ENCODE data around the gene MMP3. TPM values are rescaled to one million over a fixed set of nuclear protein-coding genes. Genes with fewer than 3 reads are reported as not detected.

MMP3 gene
- total RNA-seq, 1 donor from 2014 or later: not detected

- intact Hi-C loops (cut with micrococcal nuclease): no loop called here
These were observed 50.8 kb downstream of the MMP3 start for GRCh38 chr11:102792604-102793003.

GRCh38 chr11:102791271-102792036, 52.0 kb downstream of the MMP3 start:
- intact Hi-C loops (cut with micrococcal nuclease): no loop called here

- intact Hi-C loops (cut with micrococcal nuclease): no loop called here
These were observed 54.9 kb downstream of the MMP3 start for GRCh38 chr11:102788334-102788995.

Other genes starting within 250 kb of the MMP3 start
- not detected in 2 replicates for gene MMP20, start 218.3 kb downstream of the MMP3 start, total RNA-seq
- not detected in 2 replicates for gene MMP27, start 137.8 kb downstream of the MMP3 start, total RNA-seq
- not detected in 2 replicates for gene MMP8, start 118.7 kb downstream of the MMP3 start, total RNA-seq
- gene MMP10, start 63.0 kb downstream of the MMP3 start, total RNA-seq: not detected in 2 replicates
- gene MMP1, start 45.4 kb downstream of the MMP3 start, total RNA-seq: not detected in 2 replicates
- not detected in 2 replicates for gene MMP12, start 31.4 kb upstream of the MMP3 start, total RNA-seq
- gene MMP13, start 112.1 kb upstream of the MMP3 start, total RNA-seq: 0.17 TPM in 1 of 2 replicates, not detected in the other
- 30.9 and 32.1 TPM in 2 replicates for gene DCUN1D5, start 248.6 kb upstream of the MMP3 start, total RNA-seq